Measurements from ENCODE around the gene WDFY4. TPM values are rescaled to one million over a fixed set of nuclear protein-coding genes. Genes with fewer than 3 reads are reported as not detected.

WDFY4 gene
- total RNA-seq, 2 donors from 2014 or later, result 0.70 to 2.0 TPM

GRCh38 chr10:48946891-48947500, 262.3 kb downstream of the WDFY4 start:
- Histone ChIP-seq H3K36me3 (no peaks in the 10 kb centered on the region), H3K27me3 (no peaks in the 10 kb centered on the region), H3K27ac (no peak overlapping the region), H3K9me3 (no peaks in the 10 kb centered on the region), H3K4me1 (no peaks in the 10 kb centered on the region), H3K4me3 (no peak overlapping the region)
- no peak for TF ChIP-seq CTCF (IDR thresholded peaks at IDR 0.05)
- no peak for DNase-seq (ENCODE audit: low spot score)

- H3K9me3 ChIP-seq, result no peaks in the 10 kb centered on the region
- no peak for TF ChIP-seq CTCF (IDR thresholded peaks at IDR 0.05)
- no peak overlapping the region for H3K4me3 ChIP-seq
- H3K27ac ChIP-seq, result no peak overlapping the region
- no peaks in the 10 kb centered on the region for H3K36me3 ChIP-seq
- H3K27me3 ChIP-seq, result no peaks in the 10 kb centered on the region
- H3K4me1 ChIP-seq, result no peaks in the 10 kb centered on the region
- no peak for DNase-seq (ENCODE audit: low spot score)
These were observed 263.2 kb downstream of the WDFY4 start for GRCh38 chr10:48947690-48948469.

- no peaks in the 10 kb centered on the region for H3K4me1 ChIP-seq
- no peak overlapping the region for H3K27ac ChIP-seq
- H3K4me3 ChIP-seq, result no peak overlapping the region
- no peaks in the 10 kb centered on the region for H3K9me3 ChIP-seq
- no peak for DNase-seq (ENCODE audit: low spot score)
- H3K27me3 ChIP-seq, result no peaks in the 10 kb centered on the region
- TF ChIP-seq CTCF (IDR thresholded peaks at IDR 0.05), result no peak
- H3K36me3 ChIP-seq, result no peaks in the 10 kb centered on the region
These were observed 263.9 kb downstream of the WDFY4 start for GRCh38 chr10:48948470-48949037.

DNA sequence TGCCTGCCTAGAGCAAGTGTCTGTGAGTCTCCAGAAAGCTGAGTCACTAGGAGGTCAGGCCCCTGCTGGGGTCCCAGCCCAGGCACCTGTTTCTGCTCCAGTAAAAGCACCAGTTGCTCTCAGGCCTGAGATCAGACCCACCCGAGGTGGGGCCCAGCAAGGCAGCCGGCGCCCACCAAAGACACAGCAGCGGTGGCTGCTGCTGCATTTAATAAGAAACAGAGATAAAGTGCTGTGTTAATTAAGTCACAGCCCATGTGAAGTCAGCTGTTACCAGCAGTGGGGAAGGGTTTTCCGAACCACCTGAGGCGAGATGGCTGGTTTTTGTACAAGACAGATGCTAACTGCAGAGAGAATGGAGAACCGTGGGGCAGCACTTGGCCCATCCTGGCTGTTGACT, 267.0 kb downstream of the WDFY4 start:
- Histone ChIP-seq H3K36me3 (no peaks in the 10 kb centered on the region), H3K27ac (no peak overlapping the region), H3K4me3 (no peak overlapping the region), H3K27me3 (no peaks in the 10 kb centered on the region), H3K4me1 (no peaks in the 10 kb centered on the region), H3K9me3 (no peaks in the 10 kb centered on the region)
- TF ChIP-seq CTCF (IDR thresholded peaks at IDR 0.05), result no peak
- DNase-seq (ENCODE audit: low spot score), result no peak

GRCh38 chr10:48957361-48958151, 272.9 kb downstream of the WDFY4 start:
- Histone ChIP-seq H3K27ac (no peak overlapping the region), H3K9me3 (no peaks in the 10 kb centered on the region), H3K27me3 (no peaks in the 10 kb centered on the region), H3K4me3 (no peak overlapping the region), H3K4me1 (no peaks in the 10 kb centered on the region), H3K36me3 (no peaks in the 10 kb centered on the region)
- TF ChIP-seq CTCF (IDR thresholded peaks at IDR 0.05), result no peak
- DNase-seq (ENCODE audit: low spot score), result no peak
